ENCODE measurements around the gene MLXIPL. TPM values are rescaled to one million over a fixed set of nuclear protein-coding genes. Genes with fewer than 3 reads are reported as not detected.

MLXIPL gene
- total and polyA plus RNA-seq, 2 donors (not counting 3 experiments of a cell fraction or from before 2014, with no cell fraction given): not detected

DNA sequence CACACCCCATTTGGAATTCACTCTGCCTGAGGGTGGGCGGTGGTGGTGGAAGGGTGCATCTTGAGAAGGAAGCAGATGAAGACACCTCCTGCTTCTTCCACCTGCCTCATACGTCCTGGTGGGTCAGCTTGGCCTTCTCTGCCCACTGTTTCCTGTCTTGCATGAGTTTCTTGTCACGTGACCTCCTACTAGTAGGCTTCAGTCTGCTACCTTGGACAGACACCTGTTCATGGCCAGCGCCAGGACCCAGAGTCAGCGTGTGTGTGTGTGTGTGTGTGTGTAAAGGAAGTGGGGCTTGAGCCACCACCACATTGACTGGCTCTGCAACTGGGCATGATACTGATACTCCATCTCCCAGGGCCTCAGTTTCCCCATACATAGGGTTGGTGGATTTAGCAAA is 26.2 kb upstream of the MLXIPL start:
- Histone ChIP-seq H3K4me2 (ENCODE audit: insufficient read depth, low read length) (no peak overlapping the region), H4K20me1 (replicated peaks; ENCODE audit: control insufficient read depth, extremely low read depth, insufficient read depth, low read length) (no peaks in the 10 kb centered on the region), H3K27me3 (ENCODE audit: control insufficient read depth in 2 of 2, insufficient read depth in 2 of 2, low read length in 2 of 2) (peaks cover 34 to 44% of the 10 kb centered on the region in 2 experiments), H3K79me2 (ENCODE audit: control insufficient read depth, insufficient read depth, low read length) (no peaks in the 10 kb centered on the region), H3K9me3 (replicated peaks; ENCODE audit: control insufficient read depth, insufficient read depth, low read length) (no peaks in the 10 kb centered on the region), H3K4me3 (replicated peaks in 1 of 3; ENCODE audit: insufficient read depth in 1 of 3, low read depth in 1 of 3, low read length in 3 of 3) (no peak overlapping the region), H3K9me1 (replicated peaks; ENCODE audit: control insufficient read depth, extremely low read depth, insufficient read depth, low read length) (no peaks in the 10 kb centered on the region), H3K27ac (ENCODE audit: insufficient read depth, low read depth, low read length) (no peak overlapping the region), H3K4me1 (ENCODE audit: control insufficient read depth, extremely low read depth, insufficient read depth, low read length) (peaks cover 4% of the 10 kb centered on the region), H3K9ac (replicated peaks; ENCODE audit: extremely low read depth, insufficient read depth, low read length) (no peak overlapping the region), H3K36me3 (ENCODE audit: control insufficient read depth in 2 of 2, extremely low read depth in 1 of 2, insufficient read depth in 2 of 2, low read length in 2 of 2) (no peaks in the 10 kb centered on the region), H2AFZ (ENCODE audit: low read depth, low read length) (no peak overlapping the region)
- DNase-seq (ENCODE audit: low read depth, low spot score) (no peak), FAIRE-seq (no peak)
- dilution Hi-C loops (cut with MboI; ENCODE audit: extremely low pct_ligation_motif_present, low sequenced_read_pairs): no loop called here
- no TSS peak for BruUV-seq (replicated peaks)
- ChIA-PET POLR2A (no interaction called here), CTCF (no interaction called here)
- no peak for TF ChIP-seq GATA2 (IDR thresholded peaks at IDR 0.05; ENCODE audit: insufficient read depth, insufficient read length, low read depth, low read length)
- TF ChIP-seq, protein P1, sequence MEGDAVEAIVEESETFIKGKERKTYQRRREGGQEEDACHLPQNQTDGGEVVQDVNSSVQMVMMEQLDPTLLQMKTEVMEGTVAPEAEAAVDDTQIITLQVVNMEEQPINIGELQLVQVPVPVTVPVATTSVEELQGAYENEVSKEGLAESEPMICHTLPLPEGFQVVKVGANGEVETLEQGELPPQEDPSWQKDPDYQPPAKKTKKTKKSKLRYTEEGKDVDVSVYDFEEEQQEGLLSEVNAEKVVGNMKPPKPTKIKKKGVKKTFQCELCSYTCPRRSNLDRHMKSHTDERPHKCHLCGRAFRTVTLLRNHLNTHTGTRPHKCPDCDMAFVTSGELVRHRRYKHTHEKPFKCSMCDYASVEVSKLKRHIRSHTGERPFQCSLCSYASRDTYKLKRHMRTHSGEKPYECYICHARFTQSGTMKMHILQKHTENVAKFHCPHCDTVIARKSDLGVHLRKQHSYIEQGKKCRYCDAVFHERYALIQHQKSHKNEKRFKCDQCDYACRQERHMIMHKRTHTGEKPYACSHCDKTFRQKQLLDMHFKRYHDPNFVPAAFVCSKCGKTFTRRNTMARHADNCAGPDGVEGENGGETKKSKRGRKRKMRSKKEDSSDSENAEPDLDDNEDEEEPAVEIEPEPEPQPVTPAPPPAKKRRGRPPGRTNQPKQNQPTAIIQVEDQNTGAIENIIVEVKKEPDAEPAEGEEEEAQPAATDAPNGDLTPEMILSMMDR (IDR thresholded peaks at IDR 0.05; ENCODE audit: extremely low read depth in 1 of 2, insufficient read depth in 1 of 2, low read depth in 1 of 2, low read length in 2 of 2): no peak
- TF ChIP-seq POLR2A (IDR thresholded peaks at IDR 0.05; ENCODE audit: low read depth, low read length): no peak
- TF ChIP-seq, protein P2, sequence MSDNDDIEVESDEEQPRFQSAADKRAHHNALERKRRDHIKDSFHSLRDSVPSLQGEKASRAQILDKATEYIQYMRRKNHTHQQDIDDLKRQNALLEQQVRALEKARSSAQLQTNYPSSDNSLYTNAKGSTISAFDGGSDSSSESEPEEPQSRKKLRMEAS (IDR thresholded peaks at IDR 0.05; ENCODE audit: insufficient read depth, insufficient read length): no peak
- TF ChIP-seq JUN (IDR thresholded peaks at IDR 0.05; ENCODE audit: borderline replicate concordance, insufficient read depth, insufficient read length, low read depth): no peak
- TF ChIP-seq POLR2AphosphoS5 (IDR thresholded peaks at IDR 0.05; ENCODE audit: insufficient read depth, low read depth, low read length): no peak
- no peak for TF ChIP-seq EZH2 (IDR thresholded peaks at IDR 0.05; ENCODE audit: borderline replicate concordance, low read depth, low read length, severe bottlenecking)
- no peak for TF ChIP-seq MYC (IDR thresholded peaks at IDR 0.05; ENCODE audit: low read depth, low read length)
- TF ChIP-seq FOS (IDR thresholded peaks at IDR 0.05; ENCODE audit: borderline replicate concordance, insufficient read depth, low read length): no peak
- intact Hi-C loops (cut with micrococcal nuclease): no loop called here

Data from endothelial cell of umbilical vein (primary cell).